GM21423 (cell line): ENCODE measurements around the gene ZFP36L2.

Source experiments
- ATAC-seq: cut with Tn5 transposase; IDR thresholded peaks from one replicate; pipeline ENCODE4 v1.9.1; 2021; ENCODE audit warnings: mild to moderate bottlenecking, moderate library complexity; ENCODE audit not compliant: unreplicated experiment

ZFP36L2 gene

DNA sequence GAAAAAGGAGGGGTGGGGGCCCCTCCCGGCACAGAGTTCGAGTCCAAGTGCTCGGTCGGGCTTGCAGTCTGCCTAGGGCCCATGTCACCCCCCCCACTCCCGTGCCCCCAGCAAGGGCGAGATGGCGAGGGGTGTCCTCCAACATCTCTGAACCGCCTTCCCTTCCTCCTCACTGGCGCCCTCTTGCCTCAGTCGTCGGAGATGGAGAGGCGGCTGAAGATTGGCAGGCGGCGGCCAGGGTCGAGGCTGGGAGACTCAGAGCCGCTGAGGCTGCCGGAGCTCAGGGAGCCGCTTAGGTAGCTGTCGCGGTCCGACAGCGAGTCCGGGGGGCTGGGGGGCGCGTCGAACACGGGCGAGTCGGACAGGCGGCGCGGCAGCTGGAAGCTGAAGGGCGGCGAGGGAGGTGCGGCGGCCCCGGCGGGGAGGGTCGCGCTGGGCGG is 2.3 kb downstream of the ZFP36L2 start:
- ATAC-seq = no peak

GRCh38 chr2:43223521-43224001 is 2.8 kb downstream of the ZFP36L2 start:
- ATAC-seq = no peak

GRCh38 chr2:43222475-43223309 is 3.7 kb downstream of the ZFP36L2 start:
- no peak for ATAC-seq

DNA sequence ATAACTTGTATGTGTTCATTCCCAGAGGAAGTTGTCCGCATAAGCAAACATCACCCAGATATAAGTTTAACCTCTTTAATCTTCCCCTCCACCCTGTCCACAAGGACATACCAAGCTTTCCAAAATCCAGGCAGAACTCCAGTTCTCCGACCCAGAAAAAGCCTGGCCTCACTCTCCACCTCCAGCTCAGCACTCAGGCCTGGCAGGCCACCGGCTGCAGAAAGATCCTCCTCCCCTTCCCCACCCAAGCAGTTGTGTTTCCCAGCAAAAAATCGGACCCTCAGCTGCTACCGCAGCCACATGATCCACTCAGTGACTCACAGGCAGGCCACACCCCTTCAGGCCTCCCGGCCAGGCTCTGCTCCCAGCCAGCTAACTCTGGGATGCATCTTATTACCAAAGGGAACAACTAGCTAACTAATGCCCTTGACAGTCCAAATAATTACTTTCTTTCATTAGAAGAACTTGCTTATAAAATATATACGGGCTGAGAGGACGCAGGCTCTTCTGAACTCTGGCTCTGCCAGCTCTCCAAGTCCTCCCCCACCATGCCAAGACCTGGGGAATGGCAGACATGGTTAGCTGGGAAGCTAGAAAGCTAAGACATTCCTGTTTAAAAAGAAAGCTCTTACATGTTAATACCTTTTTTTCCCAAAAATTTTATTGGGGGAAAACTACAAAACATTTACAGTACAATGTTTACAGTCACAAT is 4.5 kb downstream of the ZFP36L2 start:
- ATAC-seq = no peak

GRCh38 chr2:43221124-43221762 is 5.2 kb downstream of the ZFP36L2 start:
- ATAC-seq = no peak

- no peak for ATAC-seq
Measured at GRCh38 chr2:43220760-43221123, 5.7 kb downstream of the ZFP36L2 start.

DNA sequence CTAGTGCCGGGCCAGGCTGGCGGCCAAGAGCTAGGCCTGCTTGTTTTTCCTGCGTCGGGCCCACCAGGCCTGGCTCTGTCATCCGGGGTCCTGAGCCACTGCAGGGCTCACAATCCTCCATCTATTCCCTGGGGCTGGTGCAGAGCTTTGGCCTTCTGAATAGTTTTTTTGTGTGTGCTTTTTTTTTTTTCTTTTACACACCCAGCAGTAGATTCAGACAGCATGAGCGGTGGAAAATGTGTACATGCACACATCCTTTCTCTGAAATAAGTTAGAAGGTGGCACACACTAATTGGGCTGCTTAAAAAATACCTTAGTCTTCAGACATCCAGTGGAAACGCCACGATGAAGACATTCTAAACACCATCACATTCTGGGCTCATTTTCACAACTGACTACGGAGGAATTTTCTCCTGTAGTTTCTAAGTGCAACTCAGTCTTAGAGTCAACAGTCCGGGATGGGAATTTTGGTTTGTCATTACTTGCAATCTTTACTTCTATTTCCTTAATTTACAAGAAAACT is 6.1 kb downstream of the ZFP36L2 start:
- no peak for ATAC-seq

GRCh38 chr2:43219383-43220228 is 6.8 kb downstream of the ZFP36L2 start:
- peak; percentile 49 for ATAC-seq

GRCh38 chr2:43218702-43219382 is 7.6 kb downstream of the ZFP36L2 start:
- peak; percentile 36 for ATAC-seq

DNA sequence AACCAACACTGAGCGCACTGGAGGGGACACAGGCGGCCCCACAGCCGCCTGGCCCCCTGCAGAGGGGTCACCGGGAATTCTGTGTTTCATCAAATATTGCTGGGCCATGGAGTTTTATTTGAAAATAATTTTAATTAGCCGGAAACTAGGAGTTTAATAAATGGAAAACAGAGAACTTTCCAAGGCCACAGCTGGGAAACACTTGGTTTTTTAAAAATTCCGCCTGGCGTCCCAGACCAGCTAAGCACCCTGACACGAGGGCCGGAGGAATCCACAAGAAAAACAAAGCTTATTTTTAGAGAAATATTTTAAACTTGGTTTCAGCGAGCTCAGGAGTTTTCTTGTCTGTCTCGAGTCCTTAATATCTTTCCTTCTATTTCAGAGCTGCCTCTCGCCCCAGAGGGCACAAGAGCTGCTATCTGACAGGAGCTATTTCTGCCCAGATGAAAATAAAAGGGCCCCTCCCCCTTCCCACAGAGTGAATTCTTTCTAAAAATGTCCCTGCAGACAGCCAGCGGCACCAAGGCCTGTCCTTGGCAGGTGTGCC is 8.2 kb downstream of the ZFP36L2 start:
- peak; percentile 1 for ATAC-seq

DNA sequence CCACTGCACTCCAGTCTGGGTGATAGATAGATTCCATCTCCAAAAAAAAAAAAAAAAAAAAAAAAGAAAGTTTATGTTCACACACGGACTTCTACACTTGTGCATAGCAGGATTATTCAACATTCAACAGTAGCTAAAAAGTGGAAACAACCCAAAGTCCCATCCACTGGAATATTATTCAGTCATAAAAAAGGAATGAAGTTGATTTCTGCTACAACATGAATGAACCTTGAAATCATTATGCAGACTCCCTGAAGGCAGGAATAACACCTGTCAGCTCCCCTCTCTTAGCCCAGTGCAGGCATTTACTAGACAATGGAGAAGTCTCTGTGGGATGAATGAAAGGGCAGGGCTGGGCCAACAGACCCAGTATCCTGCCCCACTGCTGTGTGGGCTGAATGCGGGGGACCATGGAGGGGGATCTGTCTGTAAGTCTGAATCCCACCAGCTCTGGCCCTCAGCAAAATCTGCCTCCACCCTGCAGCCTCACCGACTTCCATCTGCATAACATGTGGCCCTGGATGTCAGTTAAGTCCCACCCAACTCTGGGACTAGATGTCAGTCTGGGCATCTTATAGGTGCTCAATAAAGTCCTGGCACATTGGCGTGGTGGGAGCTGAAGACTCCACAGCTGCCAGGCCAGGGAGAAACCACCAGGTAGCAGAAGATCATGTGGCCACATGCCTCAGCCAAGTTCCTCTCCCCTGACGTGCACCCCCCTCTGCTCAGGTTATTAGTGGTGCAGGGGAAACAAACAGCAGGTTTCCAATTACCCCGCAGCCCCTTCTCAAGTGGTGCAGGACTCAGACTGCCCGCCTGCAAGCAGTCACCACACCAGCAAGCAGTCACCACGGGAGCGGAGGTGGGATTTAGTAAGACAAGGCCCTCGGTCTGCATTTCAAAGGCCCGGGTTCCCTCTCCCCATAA is 8.9 kb downstream of the ZFP36L2 start:
- no peak for ATAC-seq

DNA sequence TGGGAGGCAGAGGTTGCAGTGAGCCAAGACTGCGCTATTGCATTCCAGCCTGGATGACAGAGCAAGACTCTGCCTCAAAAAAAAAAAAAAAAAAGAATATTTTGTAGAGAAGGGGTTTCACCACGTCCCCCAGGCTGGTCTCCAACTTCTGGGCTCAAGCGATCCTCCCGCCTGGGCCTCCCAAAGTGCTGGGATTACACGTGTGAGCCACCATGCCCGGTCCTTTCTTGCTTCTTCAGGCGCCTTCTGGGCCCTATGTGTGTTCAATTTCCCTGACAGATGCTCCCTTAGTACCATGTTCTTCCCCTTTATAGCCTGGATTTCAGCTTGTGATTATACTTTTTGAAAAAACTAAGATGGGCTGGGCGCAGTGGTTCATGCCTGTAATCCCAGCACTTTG is 9.8 kb downstream of the ZFP36L2 start:
- ATAC-seq = no peak

DNA sequence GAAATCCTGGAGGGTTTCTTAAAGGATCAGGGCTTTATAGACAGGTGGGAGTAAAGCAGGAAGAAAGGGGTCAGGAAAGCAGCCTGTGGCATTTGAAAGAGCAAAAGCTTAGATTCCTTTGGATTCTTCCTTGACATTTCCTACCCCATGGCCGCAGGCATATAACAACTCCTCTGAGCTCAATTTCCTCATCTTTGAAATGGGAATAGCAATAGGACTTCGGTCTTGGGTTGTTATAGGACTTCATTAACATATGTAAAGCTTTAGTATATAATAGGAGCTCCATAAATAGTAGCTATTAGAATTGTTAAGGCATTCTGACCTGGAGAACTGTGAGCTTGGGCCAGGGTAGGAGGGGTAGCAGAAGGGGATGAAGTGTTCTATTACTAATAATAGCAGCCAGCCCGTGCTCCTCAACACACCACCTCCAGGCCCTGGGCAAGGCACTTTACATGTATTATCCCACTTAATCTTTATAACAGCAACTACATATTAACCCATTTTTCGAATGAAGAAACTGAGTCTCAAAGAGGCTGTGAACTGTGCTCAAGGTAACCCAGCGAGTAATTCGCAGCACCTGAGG is 10.6 kb downstream of the ZFP36L2 start:
- ATAC-seq = no peak

GRCh38 chr2:43214253-43214652 is 12.2 kb downstream of the ZFP36L2 start:
- ATAC-seq = no peak

DNA sequence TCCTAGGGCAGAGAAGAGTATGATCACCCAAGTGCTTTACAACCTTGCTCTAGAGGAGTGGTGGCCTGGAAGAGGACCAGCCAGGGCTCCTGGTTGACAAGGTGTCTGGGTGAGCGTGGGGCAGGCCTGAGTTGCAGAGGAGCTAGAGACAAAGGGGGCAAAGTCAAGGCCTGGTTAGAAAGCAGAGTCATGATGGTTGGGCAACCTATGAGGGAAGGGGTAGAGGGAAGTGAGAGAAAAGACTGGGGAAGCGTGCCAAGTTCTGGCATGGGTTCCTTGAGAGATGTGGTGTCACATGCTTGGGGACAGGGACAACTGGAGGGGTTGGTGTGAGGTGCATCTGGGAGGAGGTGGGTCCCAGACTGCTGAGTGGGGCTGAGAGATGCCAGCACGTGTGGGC is 13.5 kb downstream of the ZFP36L2 start:
- ATAC-seq = no peak

DNA sequence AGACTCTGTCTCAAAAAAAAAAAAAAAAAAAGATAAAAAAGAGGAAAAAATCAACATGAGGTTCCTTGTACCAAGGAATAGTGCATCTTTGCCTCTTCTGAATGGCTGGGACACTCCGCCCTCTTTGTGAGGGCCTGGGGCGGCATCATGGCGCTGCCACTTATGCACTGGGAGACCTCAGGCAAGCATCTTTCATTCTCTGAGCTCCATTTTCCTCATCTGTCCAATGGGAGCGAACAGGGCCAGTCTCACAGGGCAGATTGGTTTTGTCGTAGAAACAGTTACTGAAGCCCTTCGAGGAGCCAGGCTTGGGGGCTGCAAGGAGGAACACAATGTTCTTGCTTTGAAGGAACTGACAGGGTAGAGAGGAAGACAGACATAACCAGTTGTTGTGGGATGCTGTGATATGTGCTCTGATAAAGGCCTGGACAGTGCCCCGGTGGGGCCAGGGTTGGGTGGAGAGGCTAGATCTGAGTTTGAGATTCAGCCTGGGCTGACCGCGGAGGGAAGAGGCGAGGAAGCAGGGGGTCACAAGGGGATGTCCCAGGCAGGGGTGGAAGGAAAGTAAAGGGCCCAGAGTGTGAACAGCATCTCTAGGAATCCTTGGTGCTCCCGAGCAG is 14.1 kb downstream of the ZFP36L2 start:
- ATAC-seq = no peak

DNA sequence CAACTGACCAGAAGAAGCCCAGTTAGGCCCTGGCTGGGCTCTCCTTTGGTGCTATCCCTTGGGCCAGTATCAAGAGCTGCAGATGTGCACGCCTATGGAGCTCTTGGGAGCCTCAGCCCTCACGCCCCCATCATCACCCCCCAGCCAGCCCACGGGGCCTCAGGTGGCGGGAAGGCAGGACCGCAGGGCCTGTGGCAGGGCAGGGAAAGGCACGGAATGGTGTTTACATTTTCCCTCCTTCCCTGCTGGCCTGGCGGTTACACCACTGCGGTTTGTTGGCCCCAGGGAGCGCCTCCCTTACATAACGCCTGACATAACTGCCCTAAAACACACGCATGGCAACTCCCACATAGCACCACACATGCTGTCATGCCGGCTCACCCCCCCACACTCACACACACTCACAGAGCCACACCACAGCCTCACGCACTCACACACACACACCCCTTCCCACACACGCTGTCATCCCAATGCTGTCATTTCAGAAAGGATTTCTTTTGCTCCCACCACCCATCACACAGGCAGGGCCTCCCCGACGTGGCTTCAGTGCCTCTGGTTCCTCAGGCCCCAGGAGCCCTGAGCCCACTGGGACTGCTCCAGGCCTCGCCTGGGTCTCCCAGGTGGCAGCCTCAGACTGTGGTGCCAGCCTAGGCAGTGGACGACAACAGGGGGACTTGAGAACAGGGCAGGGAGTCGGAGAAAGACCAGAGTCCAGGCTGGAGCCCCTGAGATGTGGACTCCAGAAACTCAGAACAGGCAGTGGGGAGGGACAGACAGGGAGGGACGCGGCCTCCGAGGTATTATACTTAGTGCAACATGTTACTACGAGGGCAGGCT is 15.7 kb downstream of the ZFP36L2 start:
- no peak for ATAC-seq
